HEK293 (cell line): ENCODE results near the gene HRK.
A peak's percentile ranks its signal among the peaks of the same experiment; 100 is the strongest.

Experiments used
- KLF1 ChIP-seq: fragments of 450-650 bp; formaldehyde crosslinking; IDR thresholded peaks from 2 replicates; pipeline ENCODE4 v1.5.1; 2016; ENCODE audit warnings: missing biosample characterization, missing genetic modification characterization
- KLF10 ChIP-seq: fragments of 450-650 bp; IDR thresholded peaks from 2 replicates; pipeline ENCODE4 v1.5.1; 2018; ENCODE audit warnings: missing biosample characterization, mild to moderate bottlenecking, missing genetic modification characterization
- KLF9 ChIP-seq: fragments of 450-650 bp; formaldehyde crosslinking; IDR thresholded peaks from 2 replicates; pipeline ENCODE4 v1.5.1; 2016; ENCODE audit warnings: missing biosample characterization, missing genetic modification characterization, low read depth
- SP2 ChIP-seq: fragments of 450-650 bp; formaldehyde crosslinking; IDR thresholded peaks from 2 replicates; pipeline ENCODE4 v1.5.1; 2016; ENCODE audit warnings: missing biosample characterization, missing genetic modification characterization
- ZEB2 ChIP-seq: fragments of 450-650 bp; formaldehyde crosslinking; IDR thresholded peaks from 2 replicates; pipeline ENCODE4 v1.5.1; 2016; ENCODE audit warnings: missing biosample characterization, missing genetic modification characterization
- ZIC2 ChIP-seq: fragments of 450-650 bp; formaldehyde crosslinking; IDR thresholded peaks from 2 replicates; pipeline ENCODE4 v1.5.1; 2016; ENCODE audit warnings: missing biosample characterization, missing genetic modification characterization
- ZNF146 ChIP-seq: fragments of 450-650 bp; formaldehyde crosslinking; IDR thresholded peaks from 2 replicates; pipeline ENCODE4 v1.5.1; 2016; ENCODE audit warnings: missing biosample characterization, missing genetic modification characterization
- ZNF2 ChIP-seq: fragments of 450-650 bp; formaldehyde crosslinking; IDR thresholded peaks from 2 replicates; pipeline ENCODE4 v1.5.1; 2016; ENCODE audit warnings: missing biosample characterization, missing genetic modification characterization
- ZNF335 ChIP-seq: fragments of 450-650 bp; formaldehyde crosslinking; conservative IDR thresholded peaks from 2 replicates; pipeline ENCODE4 v1.5.1; 2016; ENCODE audit warnings: missing biosample characterization, missing genetic modification characterization
- ZNF341 ChIP-seq: fragments of 450-650 bp; formaldehyde crosslinking; IDR thresholded peaks from 2 replicates; pipeline ENCODE4; 2016; ENCODE audit warnings: low read depth, missing biosample characterization, missing genetic modification characterization
- ZNF366 ChIP-seq: fragments of 450-650 bp; formaldehyde crosslinking; conservative IDR thresholded peaks from 2 replicates; pipeline ENCODE4 v1.5.1; 2016; ENCODE audit warnings: missing biosample characterization, missing genetic modification characterization
- ZNF501 ChIP-seq: fragments of 450-650 bp; formaldehyde crosslinking; IDR thresholded peaks from 2 replicates; pipeline ENCODE4 v1.5.1; 2016; ENCODE audit warnings: missing biosample characterization, missing genetic modification characterization
- ZNF629 ChIP-seq: fragments of 450-650 bp; formaldehyde crosslinking; IDR thresholded peaks from 2 replicates; pipeline ENCODE4 v1.5.1; 2017; ENCODE audit warnings: missing biosample characterization, missing genetic modification characterization
- ZNF701 ChIP-seq: fragments of 450-650 bp; formaldehyde crosslinking; IDR thresholded peaks from 2 replicates; pipeline ENCODE4 v1.5.1; 2016; ENCODE audit warnings: missing biosample characterization, missing genetic modification characterization
- ZNF768 ChIP-seq: fragments of 450-650 bp; formaldehyde crosslinking; IDR thresholded peaks from 2 replicates; pipeline ENCODE4 v1.5.1; 2018; ENCODE audit warnings: missing biosample characterization, mild to moderate bottlenecking, missing genetic modification characterization
- ZSCAN30 ChIP-seq: fragments of 450-650 bp; IDR thresholded peaks from 2 replicates; pipeline ENCODE4 v1.5.1; 2018; ENCODE audit warnings: missing biosample characterization, mild to moderate bottlenecking, missing genetic modification characterization, moderate library complexity
- ZXDB ChIP-seq: fragments of 450-650 bp; formaldehyde crosslinking; IDR thresholded peaks from 2 replicates; pipeline ENCODE4 v1.5.1; 2016; ENCODE audit warnings: missing biosample characterization, missing genetic modification characterization
- TF ChIP-seq, protein P1 (sequence below): fragments of 450-650 bp; formaldehyde crosslinking; IDR thresholded peaks from 2 replicates; pipeline ENCODE4 v1.5.1; 2017; ENCODE audit warnings: missing biosample characterization, missing genetic modification characterization
- TF ChIP-seq, protein P2 (sequence below): fragments of 450-650 bp; formaldehyde crosslinking; IDR thresholded peaks from 2 replicates; pipeline ENCODE4 v1.5.1; 2016; ENCODE audit warnings: missing biosample characterization, missing genetic modification characterization
- TF ChIP-seq, protein P3 (sequence below): fragments of 450-650 bp; formaldehyde crosslinking; conservative IDR thresholded peaks from 2 replicates; pipeline ENCODE4 v1.5.1; 2016; ENCODE audit warnings: low read depth, missing biosample characterization, missing genetic modification characterization

Gene HRK

DNA sequence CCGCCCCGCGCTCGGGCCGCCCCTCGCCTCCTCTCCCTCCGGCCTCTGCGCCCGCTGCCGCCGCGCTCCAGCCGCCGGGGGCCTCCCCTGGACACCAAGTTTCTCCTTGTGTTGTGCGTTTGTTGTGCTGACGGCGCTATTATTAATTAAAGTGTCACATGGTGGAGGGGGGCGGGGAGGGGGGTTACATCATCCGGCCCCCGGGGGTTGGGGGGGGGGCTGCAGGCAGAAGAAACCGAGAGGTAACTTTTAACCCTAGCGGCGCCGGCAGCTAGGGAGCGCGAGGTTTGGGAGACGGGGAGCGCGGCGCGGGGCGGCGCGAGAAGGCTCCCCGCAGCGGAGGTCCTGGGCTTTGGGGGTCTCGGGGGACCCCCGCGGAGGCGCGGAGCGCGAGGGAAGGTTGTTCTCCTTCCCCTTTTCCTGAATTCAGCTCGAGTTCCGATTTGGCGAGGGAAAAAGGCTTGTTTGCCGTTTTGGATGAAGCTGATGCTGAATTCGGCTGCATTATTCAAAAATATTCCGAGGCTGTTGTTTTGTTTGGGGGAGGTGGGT lies at the start of gene HRK (continued):
- TF ChIP-seq ZNF341 = 0 out of 2 replicates have a peak, but pooled peaks have one; percentile 22
- peak; percentile 84 for TF ChIP-seq ZNF335 (tag by site-specific recombination)
- TF ChIP-seq, protein P1, sequence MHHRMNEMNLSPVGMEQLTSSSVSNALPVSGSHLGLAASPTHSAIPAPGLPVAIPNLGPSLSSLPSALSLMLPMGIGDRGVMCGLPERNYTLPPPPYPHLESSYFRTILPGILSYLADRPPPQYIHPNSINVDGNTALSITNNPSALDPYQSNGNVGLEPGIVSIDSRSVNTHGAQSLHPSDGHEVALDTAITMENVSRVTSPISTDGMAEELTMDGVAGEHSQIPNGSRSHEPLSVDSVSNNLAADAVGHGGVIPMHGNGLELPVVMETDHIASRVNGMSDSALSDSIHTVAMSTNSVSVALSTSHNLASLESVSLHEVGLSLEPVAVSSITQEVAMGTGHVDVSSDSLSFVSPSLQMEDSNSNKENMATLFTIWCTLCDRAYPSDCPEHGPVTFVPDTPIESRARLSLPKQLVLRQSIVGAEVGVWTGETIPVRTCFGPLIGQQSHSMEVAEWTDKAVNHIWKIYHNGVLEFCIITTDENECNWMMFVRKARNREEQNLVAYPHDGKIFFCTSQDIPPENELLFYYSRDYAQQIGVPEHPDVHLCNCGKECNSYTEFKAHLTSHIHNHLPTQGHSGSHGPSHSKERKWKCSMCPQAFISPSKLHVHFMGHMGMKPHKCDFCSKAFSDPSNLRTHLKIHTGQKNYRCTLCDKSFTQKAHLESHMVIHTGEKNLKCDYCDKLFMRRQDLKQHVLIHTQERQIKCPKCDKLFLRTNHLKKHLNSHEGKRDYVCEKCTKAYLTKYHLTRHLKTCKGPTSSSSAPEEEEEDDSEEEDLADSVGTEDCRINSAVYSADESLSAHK = 0 out of 2 replicates have a peak, but pooled peaks have one; percentile 43
- TF ChIP-seq KLF10 (tag by site-specific recombination) = 0 out of 2 replicates have a peak, but pooled peaks have one; percentile 58
- TF ChIP-seq, protein P2, sequence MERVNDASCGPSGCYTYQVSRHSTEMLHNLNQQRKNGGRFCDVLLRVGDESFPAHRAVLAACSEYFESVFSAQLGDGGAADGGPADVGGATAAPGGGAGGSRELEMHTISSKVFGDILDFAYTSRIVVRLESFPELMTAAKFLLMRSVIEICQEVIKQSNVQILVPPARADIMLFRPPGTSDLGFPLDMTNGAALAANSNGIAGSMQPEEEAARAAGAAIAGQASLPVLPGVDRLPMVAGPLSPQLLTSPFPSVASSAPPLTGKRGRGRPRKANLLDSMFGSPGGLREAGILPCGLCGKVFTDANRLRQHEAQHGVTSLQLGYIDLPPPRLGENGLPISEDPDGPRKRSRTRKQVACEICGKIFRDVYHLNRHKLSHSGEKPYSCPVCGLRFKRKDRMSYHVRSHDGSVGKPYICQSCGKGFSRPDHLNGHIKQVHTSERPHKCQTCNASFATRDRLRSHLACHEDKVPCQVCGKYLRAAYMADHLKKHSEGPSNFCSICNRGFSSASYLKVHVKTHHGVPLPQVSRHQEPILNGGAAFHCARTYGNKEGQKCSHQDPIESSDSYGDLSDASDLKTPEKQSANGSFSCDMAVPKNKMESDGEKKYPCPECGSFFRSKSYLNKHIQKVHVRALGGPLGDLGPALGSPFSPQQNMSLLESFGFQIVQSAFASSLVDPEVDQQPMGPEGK (tag by site-specific recombination) = peak; percentile 70
- no peak for TF ChIP-seq ZNF768 (tag by site-specific recombination)
- peak; percentile 14 for TF ChIP-seq ZIC2 (tag by site-specific recombination)
- 0 out of 2 replicates have a peak, but pooled peaks have one; percentile 21 for TF ChIP-seq ZXDB (tag by site-specific recombination)
- peak; percentile 30; the same call in 1 of the 2 replicates for TF ChIP-seq KLF1 (tag by site-specific recombination)
- no peak for TF ChIP-seq SP2
- TF ChIP-seq, protein P3, sequence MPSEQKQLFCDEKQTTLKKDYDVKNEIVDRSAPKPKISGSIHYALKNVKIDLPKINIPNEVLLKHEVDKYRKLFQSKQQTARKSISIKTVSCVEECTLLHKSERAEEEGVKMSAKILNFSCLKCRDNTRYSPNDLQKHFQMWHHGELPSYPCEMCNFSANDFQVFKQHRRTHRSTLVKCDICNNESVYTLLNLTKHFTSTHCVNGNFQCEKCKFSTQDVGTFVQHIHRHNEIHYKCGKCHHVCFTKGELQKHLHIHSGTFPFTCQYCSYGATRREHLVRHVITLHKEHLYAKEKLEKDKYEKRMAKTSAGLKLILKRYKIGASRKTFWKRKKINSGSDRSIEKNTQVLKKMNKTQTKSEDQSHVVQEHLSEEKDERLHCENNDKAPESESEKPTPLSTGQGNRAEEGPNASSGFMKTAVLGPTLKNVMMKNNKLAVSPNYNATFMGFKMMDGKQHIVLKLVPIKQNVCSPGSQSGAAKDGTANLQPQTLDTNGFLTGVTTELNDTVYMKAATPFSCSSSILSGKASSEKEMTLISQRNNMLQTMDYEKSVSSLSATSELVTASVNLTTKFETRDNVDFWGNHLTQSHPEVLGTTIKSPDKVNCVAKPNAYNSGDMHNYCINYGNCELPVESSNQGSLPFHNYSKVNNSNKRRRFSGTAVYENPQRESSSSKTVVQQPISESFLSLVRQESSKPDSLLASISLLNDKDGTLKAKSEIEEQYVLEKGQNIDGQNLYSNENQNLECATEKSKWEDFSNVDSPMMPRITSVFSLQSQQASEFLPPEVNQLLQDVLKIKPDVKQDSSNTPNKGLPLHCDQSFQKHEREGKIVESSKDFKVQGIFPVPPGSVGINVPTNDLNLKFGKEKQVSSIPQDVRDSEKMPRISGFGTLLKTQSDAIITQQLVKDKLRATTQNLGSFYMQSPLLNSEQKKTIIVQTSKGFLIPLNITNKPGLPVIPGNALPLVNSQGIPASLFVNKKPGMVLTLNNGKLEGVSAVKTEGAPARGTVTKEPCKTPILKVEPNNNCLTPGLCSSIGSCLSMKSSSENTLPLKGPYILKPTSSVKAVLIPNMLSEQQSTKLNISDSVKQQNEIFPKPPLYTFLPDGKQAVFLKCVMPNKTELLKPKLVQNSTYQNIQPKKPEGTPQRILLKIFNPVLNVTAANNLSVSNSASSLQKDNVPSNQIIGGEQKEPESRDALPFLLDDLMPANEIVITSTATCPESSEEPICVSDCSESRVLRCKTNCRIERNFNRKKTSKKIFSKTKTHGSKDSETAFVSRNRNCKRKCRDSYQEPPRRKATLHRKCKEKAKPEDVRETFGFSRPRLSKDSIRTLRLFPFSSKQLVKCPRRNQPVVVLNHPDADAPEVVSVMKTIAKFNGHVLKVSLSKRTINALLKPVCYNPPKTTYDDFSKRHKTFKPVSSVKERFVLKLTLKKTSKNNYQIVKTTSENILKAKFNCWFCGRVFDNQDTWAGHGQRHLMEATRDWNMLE (tag by site-specific recombination) = no peak
- peak; percentile 40; the same call in 1 of the 2 replicates for TF ChIP-seq ZNF366 (tag by site-specific recombination)
- TF ChIP-seq ZSCAN30 (tag by site-specific recombination) = no peak
- peak; percentile 51; the same call in 1 of the 2 replicates for TF ChIP-seq ZNF2 (tag by site-specific recombination)
- TF ChIP-seq ZNF146 (tag by site-specific recombination) = no peak
- TF ChIP-seq ZNF501 (tag by site-specific recombination) = 0 out of 2 replicates have a peak, but pooled peaks have one; percentile 60
- no peak for TF ChIP-seq ZNF701 (tag by site-specific recombination)
- TF ChIP-seq ZEB2 (tag by site-specific recombination) = 0 out of 2 replicates have a peak, but pooled peaks have one; percentile 52
- TF ChIP-seq ZNF629 (tag by site-specific recombination) = peak; percentile 29; the same call in 1 of the 2 replicates
- 0 out of 2 replicates have a peak, but pooled peaks have one; percentile 34 for TF ChIP-seq KLF9
